Measurements from ENCODE around the gene B3GAT1. TPM values are rescaled to one million over a fixed set of nuclear protein-coding genes. Genes with fewer than 3 reads are reported as not detected.

B3GAT1 gene
- total RNA-seq, 2 experiments from 2014 or later: 0.14 to 0.22 TPM

DNA sequence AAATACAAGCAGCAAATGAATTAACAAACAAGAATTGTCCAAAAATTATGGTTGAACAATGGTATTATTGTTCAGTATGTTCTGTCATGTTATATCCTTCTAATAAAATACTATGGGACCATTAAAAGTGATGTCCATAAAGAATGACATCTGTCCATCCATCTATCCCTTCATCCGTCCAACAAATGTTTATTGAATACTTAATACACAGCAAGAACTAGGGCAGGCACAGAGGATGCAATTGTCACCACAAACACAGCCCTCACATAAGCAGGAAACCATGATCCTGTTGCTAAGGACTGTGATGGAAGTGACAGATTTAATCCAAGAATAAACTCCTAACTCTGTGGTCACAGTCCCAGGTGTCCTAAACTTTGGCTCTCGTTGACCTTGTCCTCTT is 20.7 kb upstream of the B3GAT1 start:
- Mint-ChIP-seq H3K27me3 (peaks cover 35% of the 10 kb centered on the region), H3K4me1 (ENCODE audit: low read depth) (no peaks in the 10 kb centered on the region), H3K9me3 (no peaks in the 10 kb centered on the region), H3K27ac (no peak overlapping the region), H3K4me3 (no peak overlapping the region), H3K36me3 (ENCODE audit: low read depth) (no peaks in the 10 kb centered on the region)
- ATAC-seq (ENCODE audit: poor library complexity) (no peak), DNase-seq (no peak)
- Histone ChIP-seq H3K27ac (ENCODE audit: low read depth in 1 of 2, low read length in 2 of 2) (no peak overlapping the region), H3K36me3 (ENCODE audit: insufficient read depth, low read length) (no peaks in the 10 kb centered on the region), H3K27me3 (ENCODE audit: control insufficient read depth in 1 of 2, insufficient read depth in 2 of 2, low read length in 2 of 2) (peaks cover 0 to 9% of the 10 kb centered on the region in 2 experiments), H3K4me1 (ENCODE audit: insufficient read depth, low read length) (no peaks in the 10 kb centered on the region), H3K9me3 (ENCODE audit: control insufficient read depth in 1 of 2, insufficient read depth in 1 of 2, low read length in 2 of 2) (peaks cover 0 to 2% of the 10 kb centered on the region in 2 experiments), H3K4me3 (ENCODE audit: low read length) (no peak overlapping the region)
- intact Hi-C loops (cut with DNase I, micrococcal nuclease): no loop called here
- TF ChIP-seq, protein P1, sequence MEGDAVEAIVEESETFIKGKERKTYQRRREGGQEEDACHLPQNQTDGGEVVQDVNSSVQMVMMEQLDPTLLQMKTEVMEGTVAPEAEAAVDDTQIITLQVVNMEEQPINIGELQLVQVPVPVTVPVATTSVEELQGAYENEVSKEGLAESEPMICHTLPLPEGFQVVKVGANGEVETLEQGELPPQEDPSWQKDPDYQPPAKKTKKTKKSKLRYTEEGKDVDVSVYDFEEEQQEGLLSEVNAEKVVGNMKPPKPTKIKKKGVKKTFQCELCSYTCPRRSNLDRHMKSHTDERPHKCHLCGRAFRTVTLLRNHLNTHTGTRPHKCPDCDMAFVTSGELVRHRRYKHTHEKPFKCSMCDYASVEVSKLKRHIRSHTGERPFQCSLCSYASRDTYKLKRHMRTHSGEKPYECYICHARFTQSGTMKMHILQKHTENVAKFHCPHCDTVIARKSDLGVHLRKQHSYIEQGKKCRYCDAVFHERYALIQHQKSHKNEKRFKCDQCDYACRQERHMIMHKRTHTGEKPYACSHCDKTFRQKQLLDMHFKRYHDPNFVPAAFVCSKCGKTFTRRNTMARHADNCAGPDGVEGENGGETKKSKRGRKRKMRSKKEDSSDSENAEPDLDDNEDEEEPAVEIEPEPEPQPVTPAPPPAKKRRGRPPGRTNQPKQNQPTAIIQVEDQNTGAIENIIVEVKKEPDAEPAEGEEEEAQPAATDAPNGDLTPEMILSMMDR (IDR thresholded peaks at IDR 0.05): no peak
- CTCF ChIA-PET: no interaction called here
- POLR2A ChIA-PET: no interaction called here

DNA sequence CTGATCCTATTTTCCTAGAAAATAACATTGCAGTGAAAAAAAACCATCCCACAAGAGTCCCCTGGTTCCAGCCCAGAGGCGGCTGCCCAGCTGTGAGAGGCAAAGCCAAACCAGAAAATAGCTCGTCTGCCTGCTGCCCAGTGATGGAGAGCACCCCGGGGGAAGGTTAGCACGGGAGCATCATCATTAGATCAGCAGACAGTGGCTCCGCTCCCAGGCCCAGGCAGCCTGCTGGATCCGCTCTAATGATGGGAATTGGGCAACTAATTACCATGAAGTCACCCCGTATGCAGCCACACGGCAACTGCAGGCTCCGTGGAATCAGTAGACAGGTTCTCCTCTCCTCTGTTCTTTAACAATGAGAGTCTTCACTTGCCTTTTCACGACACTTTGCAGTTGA is 17.1 kb upstream of the B3GAT1 start:
- POLR2A ChIA-PET: no interaction called here

DNA sequence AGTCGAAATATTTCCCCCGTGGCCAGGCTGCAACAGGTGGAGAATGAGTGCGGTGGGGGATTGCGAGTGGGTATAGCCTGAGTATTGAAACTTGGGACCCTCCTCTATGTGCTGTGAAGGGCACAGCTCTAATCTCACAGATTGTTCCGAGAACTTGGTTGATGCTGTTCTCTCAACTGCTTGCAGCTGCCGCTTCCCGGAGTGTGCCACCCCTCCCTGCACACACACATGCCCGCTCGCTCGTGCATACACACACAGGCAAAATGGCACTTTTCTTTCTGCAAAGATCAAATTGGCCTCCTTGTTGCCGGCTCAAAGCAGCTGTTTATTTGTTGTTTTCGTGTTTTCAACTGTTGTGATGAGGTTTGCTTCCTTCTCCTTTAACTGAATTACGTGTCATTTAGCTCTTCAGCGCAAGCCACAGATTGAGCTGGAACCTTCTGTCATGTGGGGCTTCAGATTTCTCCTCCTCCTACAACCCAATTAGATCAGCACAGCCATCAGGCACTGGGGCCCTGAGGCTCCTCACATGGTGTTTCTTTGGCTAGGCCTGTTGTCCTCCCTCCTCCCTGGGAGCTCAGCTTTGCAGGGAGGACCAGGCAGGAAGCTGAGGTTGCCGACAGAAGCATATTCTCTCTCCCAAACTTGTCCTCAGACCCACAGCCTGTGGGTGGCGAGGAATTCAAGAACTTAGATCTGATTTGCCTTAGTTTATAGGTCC is 13.9 kb upstream of the B3GAT1 start:
- ChIA-PET POLR2A (no interaction called here), CTCF (no interaction called here)
- no peak for DNase-seq
- Mint-ChIP-seq H3K27ac (no peak overlapping the region), H3K36me3 (ENCODE audit: low read depth) (no peaks in the 10 kb centered on the region), H3K9me3 (no peaks in the 10 kb centered on the region), H3K4me1 (ENCODE audit: low read depth) (no peaks in the 10 kb centered on the region), H3K4me3 (no peak overlapping the region), H3K27me3 (peaks cover 30% of the 10 kb centered on the region)
- Histone ChIP-seq H3K27ac (ENCODE audit: low read depth in 1 of 2, low read length in 2 of 2) (no peak overlapping the region), H3K9me3 (ENCODE audit: control insufficient read depth in 1 of 2, insufficient read depth in 1 of 2, low read length in 2 of 2) (peaks cover 0 to 9% of the 10 kb centered on the region in 2 experiments), H3K4me1 (ENCODE audit: insufficient read depth, low read length) (no peaks in the 10 kb centered on the region), H3K36me3 (ENCODE audit: insufficient read depth, low read length) (no peaks in the 10 kb centered on the region), H3K4me3 (ENCODE audit: low read length) (no peak overlapping the region), H3K27me3 (ENCODE audit: control insufficient read depth in 1 of 2, insufficient read depth in 2 of 2, low read length in 2 of 2) (peaks cover 0 to 9% of the 10 kb centered on the region in 2 experiments)
- intact Hi-C loops (cut with DNase I, micrococcal nuclease): no loop called here
- TF ChIP-seq, protein P1 (IDR thresholded peaks at IDR 0.05): no peak
- no peak for ATAC-seq (ENCODE audit: poor library complexity)

More for the DNA sequence above, 17.1 kb upstream of the B3GAT1 start:
- Mint-ChIP-seq H3K4me3 (no peak overlapping the region), H3K36me3 (ENCODE audit: low read depth) (no peaks in the 10 kb centered on the region), H3K27ac (no peak overlapping the region), H3K4me1 (ENCODE audit: low read depth) (no peaks in the 10 kb centered on the region), H3K27me3 (peaks cover 42% of the 10 kb centered on the region), H3K9me3 (no peaks in the 10 kb centered on the region)
- CTCF ChIA-PET: no interaction called here
- DNase-seq (no peak), ATAC-seq (ENCODE audit: poor library complexity) (no peak)
- Histone ChIP-seq H3K27ac (ENCODE audit: low read depth in 1 of 2, low read length in 2 of 2) (no peak overlapping the region), H3K4me1 (ENCODE audit: insufficient read depth, low read length) (no peaks in the 10 kb centered on the region), H3K27me3 (ENCODE audit: control insufficient read depth in 1 of 2, insufficient read depth in 2 of 2, low read length in 2 of 2) (peaks cover 0 to 9% of the 10 kb centered on the region in 2 experiments), H3K9me3 (ENCODE audit: control insufficient read depth in 1 of 2, insufficient read depth in 1 of 2, low read length in 2 of 2) (peaks cover 0 to 9% of the 10 kb centered on the region in 2 experiments), H3K36me3 (ENCODE audit: insufficient read depth, low read length) (no peaks in the 10 kb centered on the region), H3K4me3 (ENCODE audit: low read length) (no peak overlapping the region)
- TF ChIP-seq, protein P1 (IDR thresholded peaks at IDR 0.05): no peak
- intact Hi-C loops (cut with DNase I, micrococcal nuclease): no loop called here
